ENCODE data around the gene CLEC2L. TPM values are rescaled to one million over a fixed set of nuclear protein-coding genes. Genes with fewer than 3 reads are reported as not detected.

CLEC2L gene
- polyA plus RNA-seq, 1 donor (not counting 4 experiments of a cell fraction or from before 2014, with no cell fraction given): not detected

- dilution Hi-C loops (cut with MboI; ENCODE audit: extremely low pct_ligation_motif_present, low sequenced_read_pairs): no loop called here
- H4K20me1 ChIP-seq (ENCODE audit: control insufficient read depth, extremely low read depth, insufficient read depth, low read length): peaks cover 2% of the 10 kb centered on the region
- no peak overlapping the region for H3K4me3 ChIP-seq (ENCODE audit: control insufficient read depth in 2 of 3, extremely low read depth in 1 of 3, insufficient read depth in 2 of 3, low read depth in 1 of 3, low read length in 3 of 3)
- H3K27me3 ChIP-seq (ENCODE audit: control insufficient read depth, extremely low read depth, insufficient read depth, low read length): no peaks in the 10 kb centered on the region
- peaks cover 8 to 19% of the 10 kb centered on the region in 2 experiments for H3K36me3 ChIP-seq (ENCODE audit: control insufficient read depth in 2 of 2, extremely low read depth in 1 of 2, insufficient read depth in 2 of 2, low read length in 2 of 2)
- no peaks in the 10 kb centered on the region for H3K4me1 ChIP-seq (ENCODE audit: control insufficient read depth, extremely low read depth, insufficient read depth, low read length)
- H3K27ac ChIP-seq (ENCODE audit: control insufficient read depth, insufficient read depth, low read length): no peak overlapping the region
- TF ChIP-seq EZH2 (IDR thresholded peaks at IDR 0.05; ENCODE audit: low read length) (no peak), CTCF (optimal IDR thresholded peaks at IDR 0.05 in 1 of 3, IDR thresholded peaks at IDR 0.05 in 1 of 3, conservative IDR thresholded peaks at IDR 0.05 in 1 of 3; ENCODE audit: extremely low read depth in 1 of 3, insufficient read depth in 2 of 3, low read length in 3 of 3) (no peak)
- no peaks in the 10 kb centered on the region for H3K79me2 ChIP-seq (ENCODE audit: control insufficient read depth, insufficient read depth, low read length)
- DNase-seq (ENCODE audit: low read depth, low spot score) (no peak), FAIRE-seq (no peak)
- H3K4me2 ChIP-seq (ENCODE audit: control insufficient read depth, extremely low read depth, insufficient read depth, low read depth, low read length): no peak overlapping the region
- no peaks in the 10 kb centered on the region for H3K9me3 ChIP-seq (ENCODE audit: control insufficient read depth, low read depth, low read length)
- no peak overlapping the region for H3K9ac ChIP-seq (ENCODE audit: control insufficient read depth, extremely low read depth, insufficient read depth, low read length)
- no peak overlapping the region for H2AFZ ChIP-seq (ENCODE audit: control insufficient read depth, low read length)
- no peaks in the 10 kb centered on the region for H3K9me1 ChIP-seq (ENCODE audit: control insufficient read depth, extremely low read depth, insufficient read depth, low read length)
Observed at GRCh38 chr7:139585042-139585441, 61.6 kb downstream of the CLEC2L start.

- Histone ChIP-seq H3K36me3 (ENCODE audit: control insufficient read depth in 2 of 2, extremely low read depth in 1 of 2, insufficient read depth in 2 of 2, low read length in 2 of 2) (peaks cover 8 to 19% of the 10 kb centered on the region in 2 experiments), H3K27me3 (ENCODE audit: control insufficient read depth, extremely low read depth, insufficient read depth, low read length) (no peaks in the 10 kb centered on the region), H3K9me3 (ENCODE audit: control insufficient read depth, low read depth, low read length) (no peaks in the 10 kb centered on the region), H4K20me1 (ENCODE audit: control insufficient read depth, extremely low read depth, insufficient read depth, low read length) (no peaks in the 10 kb centered on the region), H3K27ac (ENCODE audit: control insufficient read depth, insufficient read depth, low read length) (no peak overlapping the region), H2AFZ (ENCODE audit: control insufficient read depth, low read length) (no peak overlapping the region), H3K79me2 (ENCODE audit: control insufficient read depth, insufficient read depth, low read length) (no peaks in the 10 kb centered on the region), H3K9me1 (ENCODE audit: control insufficient read depth, extremely low read depth, insufficient read depth, low read length) (no peaks in the 10 kb centered on the region), H3K4me2 (ENCODE audit: control insufficient read depth, extremely low read depth, insufficient read depth, low read depth, low read length) (no peak overlapping the region), H3K4me3 (ENCODE audit: control insufficient read depth in 2 of 3, extremely low read depth in 1 of 3, insufficient read depth in 2 of 3, low read depth in 1 of 3, low read length in 3 of 3) (no peak overlapping the region), H3K9ac (ENCODE audit: control insufficient read depth, extremely low read depth, insufficient read depth, low read length) (no peak overlapping the region), H3K4me1 (ENCODE audit: control insufficient read depth, extremely low read depth, insufficient read depth, low read length) (no peaks in the 10 kb centered on the region)
- DNase-seq (ENCODE audit: low read depth, low spot score) (no peak), FAIRE-seq (no peak)
- dilution Hi-C loops (cut with MboI; ENCODE audit: extremely low pct_ligation_motif_present, low sequenced_read_pairs): no loop called here
- TF ChIP-seq EZH2 (IDR thresholded peaks at IDR 0.05; ENCODE audit: low read length): no peak
- no peak for TF ChIP-seq CTCF (optimal IDR thresholded peaks at IDR 0.05 in 1 of 3, IDR thresholded peaks at IDR 0.05 in 1 of 3, conservative IDR thresholded peaks at IDR 0.05 in 1 of 3; ENCODE audit: extremely low read depth in 1 of 3, insufficient read depth in 2 of 3, low read length in 3 of 3)
Observed at GRCh38 chr7:139586286-139586685, 62.8 kb downstream of the CLEC2L start.

Data from keratinocyte (primary cell).